Liver (tissue), 3 donors: ENCODE measurements around the gene CASP3.

Experiments used
- EGR1 ChIP-seq, 2 donors: IDR thresholded peaks; 2 replicates each; pipeline ENCODE4 v1.6.1; 2016 to 2018; ENCODE audit warnings: antibody characterized with exemption in 2 of 2, low read depth in 2 of 2
- FOXA1 ChIP-seq: IDR thresholded peaks from 2 replicates; pipeline ENCODE4 v1.6.1; 2016; ENCODE audit warnings: antibody characterized with exemption
- GABPA ChIP-seq, 2 donors: IDR thresholded peaks in 1 of 2; conservative IDR thresholded peaks in 1 of 2; 2 replicates each; pipeline ENCODE4 v1.6.1; 2016; ENCODE audit warnings: antibody characterized with exemption in 2 of 2, mild to moderate bottlenecking in 1 of 2, moderate library complexity in 1 of 2
- HNF4A ChIP-seq, 2 donors: conservative IDR thresholded peaks; 2 replicates each; pipeline ENCODE4 v1.6.1; 2016; ENCODE audit warnings: antibody characterized with exemption in 2 of 2, mild to moderate bottlenecking in 2 of 2
- JUND ChIP-seq, 2 donors: IDR thresholded peaks; 2 replicates each; pipeline ENCODE4 v1.6.1; 2016; ENCODE audit warnings: antibody characterized with exemption in 2 of 2
- RAD21 ChIP-seq, 2 donors: IDR thresholded peaks; 2 replicates each; pipeline ENCODE4 v1.6.1; 2016; ENCODE audit warnings: antibody characterized with exemption in 2 of 2, mild to moderate bottlenecking in 2 of 2
- RXRA ChIP-seq, 2 donors: IDR thresholded peaks; 2 replicates each; pipeline ENCODE4 v1.6.1; 2017 to 2018; ENCODE audit warnings: antibody characterized with exemption in 2 of 2, mild to moderate bottlenecking in 1 of 2
- SP1 ChIP-seq: IDR thresholded peaks from 2 replicates; pipeline ENCODE4 v1.6.1; 2018; ENCODE audit warnings: antibody characterized with exemption, mild to moderate bottlenecking
- TAF1 ChIP-seq: conservative IDR thresholded peaks from 2 replicates; pipeline ENCODE4 v1.6.1; 2016; ENCODE audit warnings: antibody characterized with exemption, mild to moderate bottlenecking
- YY1 ChIP-seq: IDR thresholded peaks from 2 replicates; pipeline ENCODE4 v1.6.1; 2016; ENCODE audit warnings: antibody characterized with exemption, mild to moderate bottlenecking
- TF ChIP-seq, protein P1 (sequence below): fragments of 150-350 bp; IDR thresholded peaks from 2 replicates; pipeline ENCODE4 v1.5.1; 2017; ENCODE audit warnings: improper control_type of control experiment, low read depth, low read length; ENCODE audit not compliant: missing input control
- TF ChIP-seq, protein P2 (sequence below): IDR thresholded peaks from 2 replicates; pipeline ENCODE4 v1.6.1; 2016; ENCODE audit warnings: antibody characterized with exemption
- TF ChIP-seq, protein P3 (sequence below): IDR thresholded peaks from 2 replicates; pipeline ENCODE4 v1.6.1; 2016; ENCODE audit warnings: antibody characterized with exemption
- TF ChIP-seq, protein P4 (sequence below): IDR thresholded peaks from 2 replicates; pipeline ENCODE4 v1.6.1; 2016; ENCODE audit warnings: antibody characterized with exemption, mild to moderate bottlenecking
- donor health status: healthy.
- donor health status: healthy.

GRCh38 chr4:184587221-184587620 is 62.0 kb downstream of the CASP3 start:
- TF ChIP-seq, protein P1, sequence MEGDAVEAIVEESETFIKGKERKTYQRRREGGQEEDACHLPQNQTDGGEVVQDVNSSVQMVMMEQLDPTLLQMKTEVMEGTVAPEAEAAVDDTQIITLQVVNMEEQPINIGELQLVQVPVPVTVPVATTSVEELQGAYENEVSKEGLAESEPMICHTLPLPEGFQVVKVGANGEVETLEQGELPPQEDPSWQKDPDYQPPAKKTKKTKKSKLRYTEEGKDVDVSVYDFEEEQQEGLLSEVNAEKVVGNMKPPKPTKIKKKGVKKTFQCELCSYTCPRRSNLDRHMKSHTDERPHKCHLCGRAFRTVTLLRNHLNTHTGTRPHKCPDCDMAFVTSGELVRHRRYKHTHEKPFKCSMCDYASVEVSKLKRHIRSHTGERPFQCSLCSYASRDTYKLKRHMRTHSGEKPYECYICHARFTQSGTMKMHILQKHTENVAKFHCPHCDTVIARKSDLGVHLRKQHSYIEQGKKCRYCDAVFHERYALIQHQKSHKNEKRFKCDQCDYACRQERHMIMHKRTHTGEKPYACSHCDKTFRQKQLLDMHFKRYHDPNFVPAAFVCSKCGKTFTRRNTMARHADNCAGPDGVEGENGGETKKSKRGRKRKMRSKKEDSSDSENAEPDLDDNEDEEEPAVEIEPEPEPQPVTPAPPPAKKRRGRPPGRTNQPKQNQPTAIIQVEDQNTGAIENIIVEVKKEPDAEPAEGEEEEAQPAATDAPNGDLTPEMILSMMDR = no peak
- TF ChIP-seq, protein P2, sequence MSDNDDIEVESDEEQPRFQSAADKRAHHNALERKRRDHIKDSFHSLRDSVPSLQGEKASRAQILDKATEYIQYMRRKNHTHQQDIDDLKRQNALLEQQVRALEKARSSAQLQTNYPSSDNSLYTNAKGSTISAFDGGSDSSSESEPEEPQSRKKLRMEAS = no peak
- TF ChIP-seq FOXA1 (no peak), RXRA (IDR thresholded peaks at IDR 0.05) (no peak), RAD21 (IDR thresholded peaks at IDR 0.05) (no peak), GABPA (IDR thresholded peaks at IDR 0.05 in 1 of 2, conservative IDR thresholded peaks at IDR 0.05 in 1 of 2) (no peak), TAF1 (no peak), HNF4A (conservative IDR thresholded peaks at IDR 0.05) (no peak), YY1 (no peak), JUND (IDR thresholded peaks at IDR 0.05) (no peak), EGR1 (IDR thresholded peaks at IDR 0.05; ENCODE audit: low read depth in 2 of 2) (no peak), SP1 (no peak)
- TF ChIP-seq, protein P3, sequence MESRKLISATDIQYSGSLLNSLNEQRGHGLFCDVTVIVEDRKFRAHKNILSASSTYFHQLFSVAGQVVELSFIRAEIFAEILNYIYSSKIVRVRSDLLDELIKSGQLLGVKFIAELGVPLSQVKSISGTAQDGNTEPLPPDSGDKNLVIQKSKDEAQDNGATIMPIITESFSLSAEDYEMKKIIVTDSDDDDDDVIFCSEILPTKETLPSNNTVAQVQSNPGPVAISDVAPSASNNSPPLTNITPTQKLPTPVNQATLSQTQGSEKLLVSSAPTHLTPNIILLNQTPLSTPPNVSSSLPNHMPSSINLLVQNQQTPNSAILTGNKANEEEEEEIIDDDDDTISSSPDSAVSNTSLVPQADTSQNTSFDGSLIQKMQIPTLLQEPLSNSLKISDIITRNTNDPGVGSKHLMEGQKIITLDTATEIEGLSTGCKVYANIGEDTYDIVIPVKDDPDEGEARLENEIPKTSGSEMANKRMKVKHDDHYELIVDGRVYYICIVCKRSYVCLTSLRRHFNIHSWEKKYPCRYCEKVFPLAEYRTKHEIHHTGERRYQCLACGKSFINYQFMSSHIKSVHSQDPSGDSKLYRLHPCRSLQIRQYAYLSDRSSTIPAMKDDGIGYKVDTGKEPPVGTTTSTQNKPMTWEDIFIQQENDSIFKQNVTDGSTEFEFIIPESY = no peak
- TF ChIP-seq, protein P4, sequence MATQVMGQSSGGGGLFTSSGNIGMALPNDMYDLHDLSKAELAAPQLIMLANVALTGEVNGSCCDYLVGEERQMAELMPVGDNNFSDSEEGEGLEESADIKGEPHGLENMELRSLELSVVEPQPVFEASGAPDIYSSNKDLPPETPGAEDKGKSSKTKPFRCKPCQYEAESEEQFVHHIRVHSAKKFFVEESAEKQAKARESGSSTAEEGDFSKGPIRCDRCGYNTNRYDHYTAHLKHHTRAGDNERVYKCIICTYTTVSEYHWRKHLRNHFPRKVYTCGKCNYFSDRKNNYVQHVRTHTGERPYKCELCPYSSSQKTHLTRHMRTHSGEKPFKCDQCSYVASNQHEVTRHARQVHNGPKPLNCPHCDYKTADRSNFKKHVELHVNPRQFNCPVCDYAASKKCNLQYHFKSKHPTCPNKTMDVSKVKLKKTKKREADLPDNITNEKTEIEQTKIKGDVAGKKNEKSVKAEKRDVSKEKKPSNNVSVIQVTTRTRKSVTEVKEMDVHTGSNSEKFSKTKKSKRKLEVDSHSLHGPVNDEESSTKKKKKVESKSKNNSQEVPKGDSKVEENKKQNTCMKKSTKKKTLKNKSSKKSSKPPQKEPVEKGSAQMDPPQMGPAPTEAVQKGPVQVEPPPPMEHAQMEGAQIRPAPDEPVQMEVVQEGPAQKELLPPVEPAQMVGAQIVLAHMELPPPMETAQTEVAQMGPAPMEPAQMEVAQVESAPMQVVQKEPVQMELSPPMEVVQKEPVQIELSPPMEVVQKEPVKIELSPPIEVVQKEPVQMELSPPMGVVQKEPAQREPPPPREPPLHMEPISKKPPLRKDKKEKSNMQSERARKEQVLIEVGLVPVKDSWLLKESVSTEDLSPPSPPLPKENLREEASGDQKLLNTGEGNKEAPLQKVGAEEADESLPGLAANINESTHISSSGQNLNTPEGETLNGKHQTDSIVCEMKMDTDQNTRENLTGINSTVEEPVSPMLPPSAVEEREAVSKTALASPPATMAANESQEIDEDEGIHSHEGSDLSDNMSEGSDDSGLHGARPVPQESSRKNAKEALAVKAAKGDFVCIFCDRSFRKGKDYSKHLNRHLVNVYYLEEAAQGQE = no peak
